Measurements from ENCODE around the gene CSMD2.
"Not testable (repeated sequence)": the region's sequence is repeated elsewhere in the genome, so short reads cannot be mapped to it uniquely, and the experiment has no call there.

CSMD2 gene

GRCh38 chr1:33512226-33513011 is 652.6 kb downstream of the CSMD2 start:
- DNase-seq = no peak

DNA sequence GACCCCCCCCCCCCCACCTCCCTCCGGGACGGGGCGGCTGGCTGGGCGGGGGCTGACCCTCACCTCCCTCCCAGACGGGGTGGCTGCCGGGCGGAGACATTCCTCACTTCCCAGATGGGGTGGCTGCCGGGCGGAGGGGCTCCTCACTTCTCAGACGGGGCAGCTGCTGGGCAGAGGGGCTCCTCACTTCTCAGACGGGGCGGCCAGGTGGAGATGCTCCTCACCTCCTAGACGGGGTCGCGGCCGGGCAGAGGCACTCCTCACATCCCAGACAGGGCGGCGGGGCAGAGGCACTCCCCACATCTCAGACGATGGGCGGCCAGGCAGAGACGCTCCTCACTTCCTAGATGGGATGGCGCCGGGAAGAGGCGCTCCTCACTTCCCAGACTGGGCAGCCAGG is 655.8 kb downstream of the CSMD2 start:
- not testable (repeated sequence) for DNase-seq

DNA sequence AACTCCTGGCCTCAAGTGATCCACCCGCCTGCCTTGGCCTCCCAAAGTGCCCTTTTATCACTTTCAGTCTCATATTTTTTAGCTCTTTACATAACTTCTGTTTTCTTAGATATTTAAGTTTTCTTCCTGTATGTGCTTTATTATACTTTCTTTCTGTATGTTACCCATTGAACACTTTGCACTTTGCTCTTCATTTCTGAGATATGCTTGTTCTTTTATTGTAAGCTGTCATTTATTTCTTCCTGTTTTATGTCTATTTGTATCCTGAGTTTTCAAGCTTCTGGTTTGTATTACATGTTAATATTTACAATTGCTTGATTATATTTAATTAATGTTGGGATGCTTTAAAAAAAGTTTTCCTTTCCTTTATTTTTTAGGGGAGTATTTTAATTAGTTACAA is 656.9 kb downstream of the CSMD2 start:
- DNase-seq = no peak

GRCh38 chr1:33507661-33508060 is 657.4 kb downstream of the CSMD2 start:
- no peak for DNase-seq

DNA sequence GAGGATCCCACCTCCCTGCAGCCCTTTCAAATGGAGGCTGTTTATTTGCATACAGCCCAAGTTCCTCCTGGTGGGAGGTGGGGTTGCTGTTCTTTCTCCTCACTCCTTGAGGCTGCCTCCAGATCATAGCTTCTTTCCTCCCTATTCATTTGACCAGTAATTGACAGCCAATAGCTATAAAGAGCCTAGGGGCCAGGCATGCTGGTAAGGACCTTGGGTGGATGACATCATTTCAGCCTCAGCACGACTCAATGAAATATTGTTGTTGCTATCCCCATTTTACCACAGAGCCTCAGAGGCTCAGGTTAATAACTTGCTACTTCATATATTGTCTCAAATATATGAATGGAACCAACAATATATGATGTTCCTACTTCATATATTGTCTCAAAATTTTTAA is 661.5 kb downstream of the CSMD2 start:
- no peak for DNase-seq

- no peak for DNase-seq
Observed at GRCh38 chr1:33502726-33503125, 662.3 kb downstream of the CSMD2 start.

DNA sequence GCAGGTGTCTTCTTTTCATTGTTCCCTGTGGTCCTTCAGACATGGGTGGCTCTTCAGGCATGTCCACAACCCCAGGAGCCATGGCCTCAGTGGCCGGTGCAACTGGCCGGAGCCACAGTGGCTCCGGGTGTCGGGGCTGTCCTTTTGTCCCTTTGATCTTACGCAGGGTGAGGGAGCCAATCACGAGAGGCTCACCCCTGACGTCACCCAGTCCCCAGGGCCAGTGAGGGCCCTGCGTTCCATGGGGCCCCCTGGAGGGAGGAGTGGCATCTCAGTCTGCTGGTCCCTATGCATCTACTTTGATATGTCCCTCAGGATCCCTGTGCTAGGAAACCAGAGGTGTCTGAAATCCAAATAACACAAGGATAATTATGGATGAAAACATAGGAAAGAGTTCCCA is 663.3 kb downstream of the CSMD2 start:
- no peak for DNase-seq

- DNase-seq = no peak
Observed at GRCh38 chr1:33501309-33501708, 663.7 kb downstream of the CSMD2 start.

- no peak for DNase-seq
Observed at GRCh38 chr1:33500547-33500946, 664.5 kb downstream of the CSMD2 start.

DNA sequence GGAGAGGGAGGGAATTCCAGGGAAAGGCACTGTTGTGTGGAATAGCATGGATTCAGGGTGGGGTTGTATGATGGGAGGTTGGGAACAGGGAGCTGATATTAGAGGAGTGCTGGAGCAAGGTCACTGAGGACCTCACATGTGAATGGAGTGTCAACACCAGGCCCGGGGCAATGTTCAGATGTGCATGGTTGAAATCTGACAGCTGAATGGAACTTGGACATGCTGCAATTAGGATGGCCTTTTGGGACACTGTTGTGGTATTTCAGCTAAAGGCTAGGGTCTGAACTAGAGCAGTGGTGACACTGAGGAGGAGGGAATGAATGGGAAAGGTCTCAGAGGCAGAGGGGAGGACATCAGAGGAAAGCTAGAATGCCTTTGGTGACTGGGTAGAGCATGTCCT is 667.6 kb downstream of the CSMD2 start:
- no peak for DNase-seq

GRCh38 chr1:33494929-33495328 is 670.1 kb downstream of the CSMD2 start:
- DNase-seq = no peak

DNA sequence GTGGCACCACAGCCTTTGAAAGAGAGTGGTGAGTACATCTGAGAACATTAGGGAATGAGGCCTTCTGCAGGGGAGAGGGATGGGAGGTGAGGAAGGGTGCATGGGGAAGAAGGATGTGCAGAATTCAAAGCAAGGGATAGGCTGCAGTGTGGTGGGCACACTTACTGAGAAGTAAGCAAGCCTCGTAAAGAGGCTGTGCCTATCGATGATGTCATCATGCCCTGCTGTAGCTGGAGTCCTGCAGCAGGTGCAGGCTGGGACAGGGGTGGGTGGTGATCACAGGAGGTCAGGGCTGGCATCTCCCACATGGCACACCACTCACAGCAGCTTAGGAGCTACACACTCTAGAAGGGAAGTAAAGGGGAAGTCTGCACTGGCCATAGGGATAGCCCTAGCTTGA is 676.4 kb downstream of the CSMD2 start:
- no peak for DNase-seq

DNA sequence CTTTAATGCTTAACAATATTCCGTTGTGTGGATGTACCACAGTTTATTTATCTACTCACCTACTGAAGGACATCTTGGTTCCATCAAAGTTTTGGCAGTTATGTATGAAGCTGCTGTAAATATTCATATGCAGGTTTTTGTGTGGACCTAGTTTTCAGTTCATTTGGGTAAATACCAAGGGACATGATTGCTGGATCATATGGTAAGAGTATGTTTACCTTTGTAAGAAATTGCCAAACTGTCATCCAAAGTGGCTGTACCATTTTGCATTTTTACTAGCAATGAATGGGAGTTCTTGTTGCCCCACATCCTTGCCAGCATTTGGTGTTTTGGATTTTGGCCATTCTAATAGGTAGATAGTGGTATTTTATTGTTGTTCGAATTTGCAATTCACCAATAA is 682.6 kb downstream of the CSMD2 start:
- no peak for DNase-seq

DNA sequence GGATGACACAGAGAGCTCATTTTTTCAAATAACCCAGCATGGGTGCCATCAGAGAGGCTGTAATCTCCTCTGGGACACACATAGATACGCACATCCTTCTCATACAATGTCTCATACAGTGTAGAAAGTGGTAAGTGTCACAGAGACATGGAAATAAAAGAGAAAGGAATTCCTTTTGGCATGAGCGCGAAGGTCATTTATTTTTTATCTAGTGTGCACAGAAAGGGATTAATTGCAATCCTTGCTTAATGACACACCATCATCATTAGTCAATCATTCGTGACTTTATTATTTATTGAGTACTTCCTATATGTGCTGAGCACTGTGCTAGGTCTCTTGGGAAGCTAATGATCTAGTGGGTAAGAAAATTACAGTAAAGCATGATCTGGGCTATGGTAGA is 687.6 kb downstream of the CSMD2 start:
- DNase-seq = no peak

DNA sequence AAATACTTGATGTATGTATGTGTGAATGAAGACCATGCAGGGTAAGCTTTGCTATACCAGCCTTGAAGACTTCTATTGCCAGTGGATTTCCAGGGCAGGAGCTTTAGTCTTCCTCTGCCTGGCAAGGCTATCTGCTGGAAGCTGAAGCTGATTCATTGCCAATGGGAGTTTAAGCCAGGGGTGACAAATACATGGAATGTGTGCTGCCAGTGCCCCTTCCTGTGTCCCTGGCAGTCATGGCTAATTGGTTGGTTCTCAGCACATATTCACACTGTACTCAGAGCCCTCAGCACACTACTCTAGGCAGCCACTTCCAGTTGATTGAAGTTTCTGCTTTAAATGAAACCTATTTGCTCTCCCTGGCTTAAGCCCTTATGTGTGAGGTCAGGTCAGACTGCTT is 691.1 kb downstream of the CSMD2 start:
- DNase-seq = no peak

DNA sequence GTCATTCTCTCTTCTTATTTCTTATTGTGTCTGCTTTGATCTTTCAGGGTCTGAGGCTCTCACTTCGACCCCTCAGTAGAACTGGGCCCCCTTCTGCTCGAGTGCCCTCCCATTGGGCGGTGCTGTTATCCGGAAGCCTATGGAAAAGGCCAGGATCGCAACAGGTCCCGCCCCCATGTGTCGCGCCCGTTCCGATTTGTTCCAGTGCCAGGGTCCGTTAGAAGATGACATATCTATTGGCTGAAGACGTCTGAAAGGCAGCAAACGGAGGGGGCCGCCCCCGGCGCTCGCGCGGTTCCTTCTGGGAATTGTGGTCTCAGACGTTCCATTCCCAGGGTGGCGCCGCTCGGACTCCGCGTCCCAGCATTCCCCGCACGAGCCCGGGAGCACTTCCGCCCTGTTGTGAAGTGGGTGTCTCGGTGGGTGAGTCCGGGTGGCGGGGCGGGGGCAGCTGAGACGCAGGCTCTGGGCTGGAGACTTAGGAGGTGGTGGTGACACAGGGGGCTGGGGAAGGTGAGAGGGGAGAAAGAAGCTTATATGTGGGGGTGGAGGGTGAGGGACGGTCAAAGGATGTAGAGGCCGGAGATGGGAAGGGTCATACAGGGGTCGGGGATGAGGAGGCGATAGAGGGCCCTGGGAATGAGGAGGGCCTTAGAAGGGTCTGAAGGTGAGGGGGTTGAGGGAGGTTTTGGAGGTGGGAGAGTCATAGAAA is 692.6 kb downstream of the CSMD2 start, which contains the start of gene ZSCAN20:
Gene ZSCAN20 (plus strand): TSS at position 377 of the 712 bp plus-strand sequence. CDS start 6,644 bp downstream, outside the sequence.
- peak; percentile 86 for DNase-seq

DNA sequence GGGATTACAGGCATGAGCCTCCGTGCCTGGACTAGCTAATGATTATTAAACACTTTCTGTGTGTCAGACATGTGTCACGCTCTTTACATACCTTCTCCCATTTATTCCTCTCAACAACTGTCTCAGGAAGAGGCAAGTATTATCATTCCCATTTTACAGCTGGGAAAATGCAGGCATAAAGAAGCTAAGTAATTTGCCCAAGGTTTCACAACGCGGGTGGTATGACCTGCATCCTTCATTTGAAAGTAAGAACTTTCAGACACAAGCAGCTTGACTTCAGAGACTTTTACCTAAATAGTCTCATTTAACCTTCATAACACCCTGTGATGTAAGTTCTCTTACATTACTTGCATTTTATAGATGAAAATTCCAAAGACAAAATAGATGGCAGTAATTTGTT is 693.6 kb downstream of the CSMD2 start:
- no peak for DNase-seq

GRCh38 chr1:33470495-33471012 is 694.5 kb downstream of the CSMD2 start:
- peak; percentile 56 for DNase-seq

- DNase-seq = no peak
Observed at GRCh38 chr1:33469691-33470090, 695.3 kb downstream of the CSMD2 start.

GRCh38 chr1:33468967-33469366 is 696.1 kb downstream of the CSMD2 start:
- DNase-seq = no peak

- DNase-seq = no peak
Observed at GRCh38 chr1:33468531-33468930, 696.5 kb downstream of the CSMD2 start.

DNA sequence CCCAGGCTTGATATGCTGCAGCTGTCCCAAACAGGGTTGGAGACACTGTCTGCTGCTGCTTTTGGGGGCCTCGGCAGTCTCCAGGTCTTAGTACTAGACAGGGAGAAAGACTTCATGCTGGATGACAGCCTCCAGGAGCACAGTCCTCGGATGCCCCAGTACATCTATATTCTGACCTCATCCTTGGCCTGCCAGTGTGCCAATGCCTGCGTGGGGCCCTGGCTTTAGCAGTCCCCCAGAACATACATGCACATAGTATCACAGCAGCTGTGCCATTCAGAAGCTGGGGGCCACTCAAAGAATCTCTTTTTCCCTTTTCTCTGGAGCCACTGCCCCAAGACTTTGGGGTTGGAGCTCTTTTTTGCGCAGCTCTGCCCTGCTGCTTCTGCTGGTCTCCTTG is 697.0 kb downstream of the CSMD2 start:
- DNase-seq = no peak

DNA sequence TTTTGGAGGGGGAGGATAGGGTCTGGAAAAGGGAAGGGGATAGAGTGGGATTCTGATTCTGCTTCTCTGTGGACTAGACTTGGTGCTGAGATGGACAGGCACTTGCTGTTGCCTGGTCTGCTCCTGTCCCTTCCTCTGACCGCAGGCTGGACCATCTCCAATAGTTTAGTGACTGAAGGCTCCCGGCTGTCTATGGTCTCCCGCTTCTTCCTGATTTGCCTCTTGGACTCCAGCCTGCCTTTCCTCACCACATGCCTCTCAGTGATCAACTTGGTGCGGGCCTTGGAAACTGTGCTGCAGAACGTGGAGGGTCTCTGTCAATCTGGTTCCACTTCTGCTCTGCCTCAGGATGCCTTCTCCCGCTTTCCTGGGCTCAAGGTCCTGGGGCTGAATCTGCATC is 698.9 kb downstream of the CSMD2 start:
- DNase-seq = no peak

DNA sequence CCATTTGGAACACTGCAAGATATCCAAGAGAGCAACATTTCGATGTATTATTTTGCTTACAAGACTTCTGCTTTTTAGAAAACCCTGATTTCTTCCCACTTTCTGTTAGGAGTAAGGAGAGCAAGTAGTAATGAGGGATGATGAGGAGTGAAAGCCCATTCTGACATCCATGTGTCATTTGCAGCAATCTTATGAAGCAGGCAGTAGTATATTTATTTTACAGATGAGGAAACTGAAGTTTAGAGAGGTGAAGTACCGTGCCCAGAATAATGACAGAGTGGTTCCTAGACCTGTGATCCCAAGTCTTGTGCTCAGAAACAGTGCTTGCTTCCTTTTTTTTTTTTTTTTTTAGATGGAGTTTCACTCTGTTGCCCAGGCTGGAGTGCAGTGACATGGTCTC is 699.7 kb downstream of the CSMD2 start:
- DNase-seq = no peak

Data from stimulated activated CD4-positive, alpha-beta T cell treated with anti-CD3 and anti-CD28 coated beads, Interleukin-4, amount 100 ng/mL, for 1 hour (primary cell).